Common myeloid progenitor, CD34-positive (primary cell): ENCODE results near the gene ANKH.

Experiments
- CTCF ChIA-PET: fragments of 350-600 bp; sonication (Branson Sonifier 250); formaldehyde crosslinking; loops from one replicate; lab custom pipeline; 2021; ENCODE audit warnings: antibody characterized with exemption; lab: Charles Lee
- POLR2A ChIA-PET: fragments of 350-600 bp; sonication (Branson Sonifier 250); formaldehyde crosslinking; loops from one replicate; lab custom pipeline; 2021; ENCODE audit warnings: antibody characterized with exemption; lab: Charles Lee
- DNase-seq, 3 donors: peaks; one replicate each; pipeline versions ENCODE4 v3.0.0 to v3.0.0-alpha.2; 2013
- H3K27ac ChIP-seq, 2 experiments: 1 replicate in 1 of 2; 2 replicates in 1 of 2; pipeline ENCODE4 v1.7.0; 2013; ENCODE audit warnings: inconsistent platforms in 2 of 2, low read length in 2 of 2, mild to moderate bottlenecking in 2 of 2, low read depth in 1 of 2, moderate library complexity in 1 of 2; ENCODE audit not compliant: severe bottlenecking in 2 of 2, insufficient read depth in 1 of 2, poor library complexity in 1 of 2
- H3K27me3 ChIP-seq, 5 experiments: replicated peaks in 2 of 5; 1 replicate in 3 of 5; 2 replicates in 2 of 5; pipeline versions ENCODE4 v1.6.1 to v1.7.0; 2013; ENCODE audit warnings: low read length in 4 of 5, mild to moderate bottlenecking in 2 of 5, moderate library complexity in 2 of 5, inconsistent platforms in 1 of 5; ENCODE audit not compliant: insufficient read depth in 5 of 5, control insufficient read depth in 4 of 5
- H3K36me3 ChIP-seq, 4 experiments: 1 replicate in 2 of 4; 2 replicates in 2 of 4; pipeline versions ENCODE4 v1.6.1 to v1.7.0; 2013; ENCODE audit warnings: low read length in 3 of 4, control low read depth in 1 of 4, mild to moderate bottlenecking in 1 of 4; ENCODE audit not compliant: control insufficient read depth in 4 of 4, insufficient read depth in 4 of 4
- H3K4me1 ChIP-seq, 4 experiments: 1 replicate in 3 of 4; 2 replicates in 1 of 4; pipeline versions ENCODE4 v1.6.1 to v1.7.1; 2013; ENCODE audit warnings: low read length in 3 of 4, mild to moderate bottlenecking in 3 of 4, control low read depth in 1 of 4, inconsistent platforms in 1 of 4, moderate library complexity in 1 of 4; ENCODE audit not compliant: control insufficient read depth in 4 of 4, insufficient read depth in 4 of 4; ENCODE audit errors: control extremely low read depth in 1 of 4
- H3K4me3 ChIP-seq, 7 experiments: 1 replicate in 4 of 7; 2 replicates in 3 of 7; pipeline versions ENCODE4 v1.5.1 to v1.7.0; 2013; ENCODE audit warnings: mild to moderate bottlenecking in 7 of 7, low read length in 6 of 7, moderate library complexity in 6 of 7, inconsistent platforms in 2 of 7, low read depth in 2 of 7, control low read depth in 1 of 7; ENCODE audit not compliant: insufficient read depth in 4 of 7, control insufficient read depth in 1 of 7; ENCODE audit errors: extremely low read depth in 1 of 7
- H3K9me3 ChIP-seq, 5 experiments: 1 replicate in 4 of 5; 2 replicates in 1 of 5; pipeline versions ENCODE4 v1.6.1 to v1.7.1; 2013; ENCODE audit warnings: low read length in 4 of 5, mild to moderate bottlenecking in 2 of 5, inconsistent platforms in 1 of 5, low read depth in 1 of 5, moderate library complexity in 1 of 5; ENCODE audit not compliant: control insufficient read depth in 4 of 5, insufficient read depth in 2 of 5; ENCODE audit errors: control extremely low read depth in 1 of 5
- WGBS: methylation state at CpG from one replicate; pipeline ENCODE4 v1.1.5; 2013; ENCODE audit not compliant: insufficient coverage; 5-methylcytosine and 5-hydroxymethylcytosine counted together

Gene ANKH

GRCh38 chr5:14666357-14666756 is 205.2 kb downstream of the ANKH start:
- no peaks in the 10 kb centered on the region for H3K27me3 ChIP-seq
- CTCF ChIA-PET = interaction anchor here (1.5 kb wide), 1 partner anchor 9 kb away, joined by 5 read pairs; no protein-coding TSS in a partner anchor
- peaks cover 0 to 8% (median 5%) of the 10 kb centered on the region in 4 experiments for H3K36me3 ChIP-seq
- POLR2A ChIA-PET = no interaction called here
- H3K4me3 ChIP-seq = peak overlapping the region in 2 of 7 experiments; percentile 3 to 82
- no CpG with 5 or more reads among the region's 2 CpGs for WGBS
- no peaks in the 10 kb centered on the region for H3K9me3 ChIP-seq
- peaks cover 19 to 48% (median 29%) of the 10 kb centered on the region in 4 experiments for H3K4me1 ChIP-seq
- no peak overlapping the region for H3K27ac ChIP-seq
- DNase-seq = no peak

- CTCF ChIA-PET = interaction anchor here (1.5 kb wide), 1 partner anchor 9 kb away, joined by 5 read pairs; no protein-coding TSS in a partner anchor
- Histone ChIP-seq H3K9me3 (no peaks in the 10 kb centered on the region), H3K4me3 (peak overlapping the region in 4 of 7 experiments; percentile 71 to 85 (median 84)), H3K27ac (no peak overlapping the region), H3K4me1 (peaks cover 19 to 44% (median 27%) of the 10 kb centered on the region in 4 experiments), H3K36me3 (peaks cover 0 to 8% (median 5%) of the 10 kb centered on the region in 4 experiments), H3K27me3 (no peaks in the 10 kb centered on the region)
- DNase-seq = peak; percentile 42 to 81 (median 69)
- WGBS = 22% methylated on average over 7 of the region's 7 CpGs
- POLR2A ChIA-PET = no interaction called here
These were observed 205.6 kb downstream of the ANKH start for GRCh38 chr5:14665949-14666348.

- Histone ChIP-seq H3K4me1 (peaks cover 19 to 41% (median 29%) of the 10 kb centered on the region in 4 experiments), H3K4me3 (peak overlapping the region; percentile 71 to 88 (median 82)), H3K9me3 (no peaks in the 10 kb centered on the region), H3K36me3 (peaks cover 0 to 8% (median 5%) of the 10 kb centered on the region in 4 experiments), H3K27ac (peak overlapping the region in 1 of 2 experiments; percentile 74), H3K27me3 (no peaks in the 10 kb centered on the region)
- WGBS = 4% methylated on average over 17 of the region's 21 CpGs
- DNase-seq = peak in 2 of 3 donors; percentile 25 to 33
- ChIA-PET POLR2A (no interaction called here), CTCF (no interaction called here)
These were observed 206.3 kb downstream of the ANKH start for GRCh38 chr5:14665101-14665822.

GRCh38 chr5:14664270-14665100 is 207.1 kb downstream of the ANKH start, which contains the start of gene OTULIN:
Gene OTULIN (plus strand): TSS chr5:14664718. CDS start chr5:14664826, 108 bp downstream.
- H3K4me1 ChIP-seq = peaks cover 19 to 42% (median 30%) of the 10 kb centered on the region in 4 experiments
- no peaks in the 10 kb centered on the region for H3K9me3 ChIP-seq
- ChIA-PET CTCF (interaction anchor here (1.1 kb wide), 1 partner anchor 11 kb away, joined by 3 read pairs; no protein-coding TSS in a partner anchor), POLR2A (no interaction called here)
- peak; percentile 82 to 90 (median 88) for DNase-seq
- peak within 1 kb of the TSS in 1 of 2 experiments; percentile 74 for H3K27ac ChIP-seq
- peaks cover 0 to 8% (median 5%) of the 10 kb centered on the region in 4 experiments for H3K36me3 ChIP-seq
- peak within 1 kb of the TSS; percentile 71 to 88 (median 82) for H3K4me3 ChIP-seq
- H3K27me3 ChIP-seq = no peaks in the 10 kb centered on the region
- 0% methylated on average over 100 of the region's 115 CpGs for WGBS

GRCh38 chr5:14663734-14664269 is 207.8 kb downstream of the ANKH start:
- CTCF ChIA-PET = interaction anchor here (1.1 kb wide), 1 partner anchor 12 kb away, joined by 3 read pairs; no protein-coding TSS in a partner anchor
- Histone ChIP-seq H3K36me3 (peaks cover 0 to 8% (median 4%) of the 10 kb centered on the region in 4 experiments), H3K27ac (peak overlapping the region in 1 of 2 experiments; percentile 74), H3K27me3 (no peaks in the 10 kb centered on the region), H3K9me3 (no peaks in the 10 kb centered on the region), H3K4me3 (peak overlapping the region; percentile 71 to 88 (median 82)), H3K4me1 (peaks cover 19 to 42% (median 30%) of the 10 kb centered on the region in 4 experiments)
- POLR2A ChIA-PET = no interaction called here
- no peak for DNase-seq
- 5% methylated on average over 23 of the region's 24 CpGs for whole genome bisulfite sequencing

GRCh38 chr5:14662721-14663260 is 208.8 kb downstream of the ANKH start:
- Histone ChIP-seq H3K4me3 (no peak overlapping the region), H3K27me3 (no peaks in the 10 kb centered on the region), H3K36me3 (peaks cover 0 to 3% (median 0%) of the 10 kb centered on the region in 4 experiments), H3K4me1 (peaks cover 19 to 42% (median 30%) of the 10 kb centered on the region in 4 experiments), H3K27ac (no peak overlapping the region), H3K9me3 (no peaks in the 10 kb centered on the region)
- over 99% methylated on average over 7 of the region's 7 CpGs for WGBS
- POLR2A ChIA-PET = no interaction called here
- CTCF ChIA-PET = interaction anchor here (1.5 kb wide), 1 partner anchor 14 kb away, joined by 3 read pairs; no protein-coding TSS in a partner anchor
- DNase-seq = no peak
